ENCODE results near the gene HIPK2. TPM values are rescaled to one million over a fixed set of nuclear protein-coding genes. Genes with fewer than 3 reads are reported as not detected.

Gene HIPK2
- total RNA-seq, 1 donor from 2014 or later: 72.3 TPM

GRCh38 chr7:139666501-139666900, 111.3 kb downstream of the HIPK2 start:
- Mint-ChIP-seq H3K36me3 (ENCODE audit: low read depth) (peaks cover 17% of the 10 kb centered on the region), H3K4me3 (ENCODE audit: unreplicated experiment) (no peak overlapping the region), H3K9me3 (ENCODE audit: low read depth) (no peaks in the 10 kb centered on the region), H3K27me3 (ENCODE audit: low read depth) (no peaks in the 10 kb centered on the region), H3K4me1 (ENCODE audit: low read depth) (peaks cover 19% of the 10 kb centered on the region), H3K27ac (ENCODE audit: unreplicated experiment) (peak overlapping the region; percentile 17)
- DNase-seq (ENCODE audit: low spot score): no peak
- TF ChIP-seq, protein P1, sequence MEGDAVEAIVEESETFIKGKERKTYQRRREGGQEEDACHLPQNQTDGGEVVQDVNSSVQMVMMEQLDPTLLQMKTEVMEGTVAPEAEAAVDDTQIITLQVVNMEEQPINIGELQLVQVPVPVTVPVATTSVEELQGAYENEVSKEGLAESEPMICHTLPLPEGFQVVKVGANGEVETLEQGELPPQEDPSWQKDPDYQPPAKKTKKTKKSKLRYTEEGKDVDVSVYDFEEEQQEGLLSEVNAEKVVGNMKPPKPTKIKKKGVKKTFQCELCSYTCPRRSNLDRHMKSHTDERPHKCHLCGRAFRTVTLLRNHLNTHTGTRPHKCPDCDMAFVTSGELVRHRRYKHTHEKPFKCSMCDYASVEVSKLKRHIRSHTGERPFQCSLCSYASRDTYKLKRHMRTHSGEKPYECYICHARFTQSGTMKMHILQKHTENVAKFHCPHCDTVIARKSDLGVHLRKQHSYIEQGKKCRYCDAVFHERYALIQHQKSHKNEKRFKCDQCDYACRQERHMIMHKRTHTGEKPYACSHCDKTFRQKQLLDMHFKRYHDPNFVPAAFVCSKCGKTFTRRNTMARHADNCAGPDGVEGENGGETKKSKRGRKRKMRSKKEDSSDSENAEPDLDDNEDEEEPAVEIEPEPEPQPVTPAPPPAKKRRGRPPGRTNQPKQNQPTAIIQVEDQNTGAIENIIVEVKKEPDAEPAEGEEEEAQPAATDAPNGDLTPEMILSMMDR (IDR thresholded peaks at IDR 0.05): no peak

GRCh38 chr7:139664434-139664833, 113.4 kb downstream of the HIPK2 start:
- TF ChIP-seq, protein P1 (IDR thresholded peaks at IDR 0.05): no peak
- peaks cover 17% of the 10 kb centered on the region for H3K36me3 Mint-ChIP-seq (ENCODE audit: low read depth)
- H3K27me3 Mint-ChIP-seq (ENCODE audit: low read depth): no peaks in the 10 kb centered on the region
- no peaks in the 10 kb centered on the region for H3K9me3 Mint-ChIP-seq (ENCODE audit: low read depth)
- H3K27ac Mint-ChIP-seq (ENCODE audit: unreplicated experiment): no peak overlapping the region
- H3K4me3 Mint-ChIP-seq (ENCODE audit: unreplicated experiment): no peak overlapping the region
- H3K4me1 Mint-ChIP-seq (ENCODE audit: low read depth): peaks cover 37% of the 10 kb centered on the region
- no peak for DNase-seq (ENCODE audit: low spot score)

DNA sequence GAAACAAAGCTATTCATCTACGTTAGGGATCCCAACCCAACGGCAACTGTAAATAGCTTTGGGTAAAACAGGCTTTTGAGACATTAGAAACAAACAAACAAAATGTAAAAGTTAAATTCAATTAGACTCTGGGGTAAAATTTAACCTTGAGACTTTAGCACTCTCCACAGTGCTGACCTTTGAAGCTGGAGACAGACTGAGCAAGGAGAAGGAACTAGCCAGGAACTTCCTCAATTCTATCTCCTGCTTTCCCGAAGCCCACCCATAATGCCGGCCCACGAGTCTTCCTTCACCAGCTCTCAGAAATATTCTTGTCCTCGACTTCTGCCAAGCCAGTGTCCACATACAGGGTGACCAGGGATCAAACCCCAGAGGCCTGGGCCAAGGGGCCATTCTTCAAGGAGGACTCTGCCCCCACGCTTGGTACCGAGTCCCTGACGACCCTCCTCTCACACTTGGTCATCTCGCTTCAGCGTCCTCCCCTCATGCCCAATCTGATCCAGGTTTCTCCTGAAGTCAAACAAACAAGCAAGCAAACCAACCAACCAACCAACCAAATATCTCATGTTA, 114.1 kb downstream of the HIPK2 start:
- no peak overlapping the region for H3K4me3 Mint-ChIP-seq (ENCODE audit: unreplicated experiment)
- H3K9me3 Mint-ChIP-seq (ENCODE audit: low read depth): no peaks in the 10 kb centered on the region
- H3K4me1 Mint-ChIP-seq (ENCODE audit: low read depth): peaks cover 44% of the 10 kb centered on the region
- H3K27me3 Mint-ChIP-seq (ENCODE audit: low read depth): no peaks in the 10 kb centered on the region
- TF ChIP-seq, protein P1 (IDR thresholded peaks at IDR 0.05): no peak
- H3K36me3 Mint-ChIP-seq (ENCODE audit: low read depth): peaks cover 15% of the 10 kb centered on the region
- no peak for DNase-seq (ENCODE audit: low spot score)
- H3K27ac Mint-ChIP-seq (ENCODE audit: unreplicated experiment): no peak overlapping the region

- no peak overlapping the region for H3K4me3 Mint-ChIP-seq (ENCODE audit: unreplicated experiment)
- H3K27ac Mint-ChIP-seq (ENCODE audit: unreplicated experiment): peak overlapping the region; percentile 8
- peaks cover 19% of the 10 kb centered on the region for H3K36me3 Mint-ChIP-seq (ENCODE audit: low read depth)
- DNase-seq (ENCODE audit: low spot score): no peak
- TF ChIP-seq, protein P1 (IDR thresholded peaks at IDR 0.05): no peak
- no peaks in the 10 kb centered on the region for H3K27me3 Mint-ChIP-seq (ENCODE audit: low read depth)
- no peaks in the 10 kb centered on the region for H3K9me3 Mint-ChIP-seq (ENCODE audit: low read depth)
- H3K4me1 Mint-ChIP-seq (ENCODE audit: low read depth): peaks cover 51% of the 10 kb centered on the region
Observed at GRCh38 chr7:139661903-139662302, 115.9 kb downstream of the HIPK2 start.

GRCh38 chr7:139661043-139661440, 116.8 kb downstream of the HIPK2 start:
- Mint-ChIP-seq H3K27ac (ENCODE audit: unreplicated experiment) (peak overlapping the region; percentile 52), H3K4me1 (ENCODE audit: low read depth) (peaks cover 57% of the 10 kb centered on the region), H3K36me3 (ENCODE audit: low read depth) (peaks cover 22% of the 10 kb centered on the region), H3K9me3 (ENCODE audit: low read depth) (no peaks in the 10 kb centered on the region), H3K27me3 (ENCODE audit: low read depth) (no peaks in the 10 kb centered on the region), H3K4me3 (ENCODE audit: unreplicated experiment) (no peak overlapping the region)
- TF ChIP-seq, protein P1 (IDR thresholded peaks at IDR 0.05): no peak
- DNase-seq (ENCODE audit: low spot score): no peak
